ENCODE results near the gene C22orf23. TPM values are rescaled to one million over a fixed set of nuclear protein-coding genes. Genes with fewer than 3 reads are reported as not detected.

Gene C22orf23
- total RNA-seq, 1 donor from 2014 or later, result not detected

DNA sequence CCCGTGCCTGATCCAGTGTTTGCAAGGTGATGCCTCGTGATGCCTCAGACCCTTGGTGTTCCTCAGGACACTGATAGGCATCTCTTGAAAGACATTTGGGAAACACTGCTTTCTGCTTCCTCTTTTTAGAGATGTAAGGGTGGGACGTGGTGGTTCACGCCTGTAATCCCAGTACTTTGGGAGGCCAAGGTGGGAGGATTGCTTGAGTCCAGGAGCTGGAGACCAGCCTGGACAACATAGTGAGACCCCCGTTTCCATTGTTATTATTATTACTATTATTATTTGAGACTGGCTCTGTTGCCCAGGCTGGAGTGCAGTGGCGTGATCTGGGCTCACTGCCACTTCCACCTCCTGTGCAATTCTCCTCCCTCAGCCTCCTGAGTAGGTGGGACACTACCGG is 37.5 kb upstream of the C22orf23 start:
- DNase-seq (ENCODE audit: low spot score), result no peak
- TF ChIP-seq, protein P1, sequence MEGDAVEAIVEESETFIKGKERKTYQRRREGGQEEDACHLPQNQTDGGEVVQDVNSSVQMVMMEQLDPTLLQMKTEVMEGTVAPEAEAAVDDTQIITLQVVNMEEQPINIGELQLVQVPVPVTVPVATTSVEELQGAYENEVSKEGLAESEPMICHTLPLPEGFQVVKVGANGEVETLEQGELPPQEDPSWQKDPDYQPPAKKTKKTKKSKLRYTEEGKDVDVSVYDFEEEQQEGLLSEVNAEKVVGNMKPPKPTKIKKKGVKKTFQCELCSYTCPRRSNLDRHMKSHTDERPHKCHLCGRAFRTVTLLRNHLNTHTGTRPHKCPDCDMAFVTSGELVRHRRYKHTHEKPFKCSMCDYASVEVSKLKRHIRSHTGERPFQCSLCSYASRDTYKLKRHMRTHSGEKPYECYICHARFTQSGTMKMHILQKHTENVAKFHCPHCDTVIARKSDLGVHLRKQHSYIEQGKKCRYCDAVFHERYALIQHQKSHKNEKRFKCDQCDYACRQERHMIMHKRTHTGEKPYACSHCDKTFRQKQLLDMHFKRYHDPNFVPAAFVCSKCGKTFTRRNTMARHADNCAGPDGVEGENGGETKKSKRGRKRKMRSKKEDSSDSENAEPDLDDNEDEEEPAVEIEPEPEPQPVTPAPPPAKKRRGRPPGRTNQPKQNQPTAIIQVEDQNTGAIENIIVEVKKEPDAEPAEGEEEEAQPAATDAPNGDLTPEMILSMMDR (IDR thresholded peaks at IDR 0.05), result no peak
- no peaks in the 10 kb centered on the region for H3K4me1 Mint-ChIP-seq (ENCODE audit: low read depth)
- H3K27me3 Mint-ChIP-seq (ENCODE audit: low read depth), result no peaks in the 10 kb centered on the region
- H3K27ac Mint-ChIP-seq (ENCODE audit: unreplicated experiment), result no peak overlapping the region
- H3K36me3 Mint-ChIP-seq (ENCODE audit: low read depth), result no peaks in the 10 kb centered on the region
- no peak overlapping the region for H3K4me3 Mint-ChIP-seq (ENCODE audit: unreplicated experiment)
- H3K9me3 Mint-ChIP-seq (ENCODE audit: low read depth), result no peaks in the 10 kb centered on the region

DNA sequence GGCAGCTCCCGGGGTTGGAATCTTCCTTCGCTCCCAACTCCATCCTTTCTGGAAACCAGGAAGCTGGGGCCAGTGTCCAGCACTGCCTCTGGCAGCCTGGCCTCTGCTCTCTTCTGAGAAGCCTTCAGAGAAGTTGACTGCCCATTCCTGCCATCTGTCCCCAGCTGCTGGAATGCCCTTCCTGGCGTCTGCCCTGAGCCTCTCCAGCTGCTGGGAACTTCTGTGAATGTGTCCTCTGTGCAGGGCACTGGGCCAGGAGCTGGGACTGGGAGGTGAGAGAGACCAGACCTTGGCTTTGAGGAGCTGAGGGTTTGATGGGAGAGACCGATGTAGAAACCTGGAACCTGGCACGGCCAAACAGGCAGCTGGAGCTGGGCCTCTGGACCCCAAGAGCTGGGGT is 36.9 kb upstream of the C22orf23 start:
- H3K27ac Mint-ChIP-seq (ENCODE audit: unreplicated experiment), result no peak overlapping the region
- no peaks in the 10 kb centered on the region for H3K4me1 Mint-ChIP-seq (ENCODE audit: low read depth)
- TF ChIP-seq, protein P1 (IDR thresholded peaks at IDR 0.05), result no peak
- no peaks in the 10 kb centered on the region for H3K9me3 Mint-ChIP-seq (ENCODE audit: low read depth)
- H3K36me3 Mint-ChIP-seq (ENCODE audit: low read depth), result no peaks in the 10 kb centered on the region
- DNase-seq (ENCODE audit: low spot score), result no peak
- no peaks in the 10 kb centered on the region for H3K27me3 Mint-ChIP-seq (ENCODE audit: low read depth)
- no peak overlapping the region for H3K4me3 Mint-ChIP-seq (ENCODE audit: unreplicated experiment)

DNA sequence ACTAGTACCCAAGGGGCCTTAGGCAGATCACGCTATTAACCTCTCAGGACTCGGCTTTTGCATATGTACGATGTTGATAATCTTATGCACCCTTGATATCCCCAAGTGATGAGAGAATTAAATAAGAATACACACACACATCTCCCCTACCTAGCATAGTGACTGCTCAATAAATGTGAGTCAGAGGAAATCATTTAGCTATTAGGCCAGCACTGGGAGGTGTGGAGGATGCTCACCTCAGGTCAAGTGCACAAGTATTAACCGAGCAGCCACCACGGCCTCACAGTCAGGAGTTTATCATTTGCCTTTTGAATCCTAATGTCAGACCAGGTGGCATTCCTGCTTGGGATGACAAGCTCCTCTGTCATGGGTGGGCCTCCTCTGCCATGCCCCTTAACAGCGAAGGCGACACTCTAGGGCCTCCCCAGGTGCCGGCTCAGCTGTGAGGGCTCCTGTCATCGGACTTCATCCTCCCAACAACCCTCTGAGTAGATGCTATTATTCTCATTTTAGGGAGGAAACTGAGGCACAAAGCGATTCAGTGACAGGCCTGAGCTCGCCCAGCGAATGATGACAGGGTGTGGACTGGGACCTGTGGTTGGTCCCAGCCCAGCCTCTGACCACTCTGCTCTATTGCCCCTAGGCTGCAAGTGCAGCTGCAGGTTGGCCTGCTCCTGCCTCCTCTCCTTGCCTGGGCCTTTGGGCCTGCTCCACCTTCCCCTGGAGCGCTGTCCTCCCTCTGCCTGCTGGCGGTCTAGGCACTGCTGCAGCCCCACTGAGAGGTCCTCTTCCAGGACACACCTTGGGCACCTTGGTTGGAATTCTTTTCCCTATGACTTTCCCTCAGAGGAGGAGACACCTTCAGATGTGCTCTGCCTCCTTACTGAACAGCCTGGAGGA is 36.0 kb upstream of the C22orf23 start:
- H3K27me3 Mint-ChIP-seq (ENCODE audit: low read depth), result no peaks in the 10 kb centered on the region
- no peaks in the 10 kb centered on the region for H3K4me1 Mint-ChIP-seq (ENCODE audit: low read depth)
- no peak for DNase-seq (ENCODE audit: low spot score)
- TF ChIP-seq, protein P1 (IDR thresholded peaks at IDR 0.05), result no peak
- no peak overlapping the region for H3K27ac Mint-ChIP-seq (ENCODE audit: unreplicated experiment)
- no peak overlapping the region for H3K4me3 Mint-ChIP-seq (ENCODE audit: unreplicated experiment)
- H3K9me3 Mint-ChIP-seq (ENCODE audit: low read depth), result no peaks in the 10 kb centered on the region
- no peaks in the 10 kb centered on the region for H3K36me3 Mint-ChIP-seq (ENCODE audit: low read depth)

DNA sequence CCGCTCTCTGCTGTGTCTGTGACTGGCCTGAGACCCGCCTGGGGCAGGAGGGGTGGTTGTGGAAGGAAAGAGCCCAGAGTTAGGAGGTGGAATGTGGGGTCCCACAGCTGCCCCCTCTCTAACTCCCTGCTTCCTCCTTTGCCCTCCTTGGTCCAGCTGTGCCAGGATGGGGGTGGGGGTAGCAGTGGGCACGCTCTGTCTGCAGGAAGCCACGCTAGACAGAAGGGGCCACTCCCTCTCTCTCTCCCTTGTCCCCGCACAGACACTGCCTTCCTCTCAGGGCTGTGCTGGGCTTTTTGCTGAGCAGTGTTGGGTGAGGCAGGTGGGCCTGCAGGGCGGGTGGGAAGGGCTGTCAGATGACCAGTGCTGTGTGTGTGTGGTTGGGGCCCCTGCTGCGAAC is 33.0 kb upstream of the C22orf23 start:
- Mint-ChIP-seq H3K36me3 (ENCODE audit: low read depth) (no peaks in the 10 kb centered on the region), H3K27ac (ENCODE audit: unreplicated experiment) (no peak overlapping the region), H3K4me3 (ENCODE audit: unreplicated experiment) (no peak overlapping the region), H3K9me3 (ENCODE audit: low read depth) (no peaks in the 10 kb centered on the region), H3K27me3 (ENCODE audit: low read depth) (peaks cover 10% of the 10 kb centered on the region), H3K4me1 (ENCODE audit: low read depth) (no peaks in the 10 kb centered on the region)
- DNase-seq (ENCODE audit: low spot score), result no peak
- TF ChIP-seq, protein P1 (IDR thresholded peaks at IDR 0.05), result no peak

DNA sequence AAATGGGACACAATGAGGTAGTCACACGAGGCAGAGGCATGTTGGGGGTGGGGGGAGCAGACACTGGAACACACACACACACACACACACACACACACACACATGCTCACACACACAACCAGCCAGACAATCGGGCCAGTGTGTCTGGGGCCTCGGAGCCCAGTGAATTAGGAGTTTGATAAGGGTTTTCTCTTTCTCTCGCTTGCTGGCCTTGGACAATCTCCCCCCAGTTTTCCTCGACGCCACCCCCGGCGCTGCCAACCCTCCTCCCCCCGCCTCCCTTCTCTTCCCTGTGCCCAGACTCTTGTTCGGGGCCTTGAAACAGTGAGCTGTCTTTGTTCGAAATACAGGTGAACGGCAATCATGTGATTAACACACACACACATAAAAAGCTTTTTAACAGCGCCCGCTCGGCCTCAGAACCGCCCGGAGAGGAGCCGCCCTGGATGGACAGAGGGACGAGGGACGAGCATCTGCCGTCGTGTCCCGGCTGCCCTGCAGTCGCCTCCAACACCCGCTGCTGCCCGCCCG is 32.4 kb upstream of the C22orf23 start:
- no peaks in the 10 kb centered on the region for H3K4me1 Mint-ChIP-seq (ENCODE audit: low read depth)
- no peak for DNase-seq (ENCODE audit: low spot score)
- no peak overlapping the region for H3K4me3 Mint-ChIP-seq (ENCODE audit: unreplicated experiment)
- peaks cover 10% of the 10 kb centered on the region for H3K27me3 Mint-ChIP-seq (ENCODE audit: low read depth)
- no peak overlapping the region for H3K27ac Mint-ChIP-seq (ENCODE audit: unreplicated experiment)
- TF ChIP-seq, protein P1 (IDR thresholded peaks at IDR 0.05), result no peak
- H3K36me3 Mint-ChIP-seq (ENCODE audit: low read depth), result no peaks in the 10 kb centered on the region
- H3K9me3 Mint-ChIP-seq (ENCODE audit: low read depth), result no peaks in the 10 kb centered on the region
